ENCODE results near the gene EXOC3.

- TF ChIP-seq EZH2phosphoT487 (IDR thresholded peaks at IDR 0.05; ENCODE audit: insufficient read depth, low read depth) = no peak
- no peak for TF ChIP-seq EZH2 (IDR thresholded peaks at IDR 0.05; ENCODE audit: insufficient read depth, poor library complexity, severe bottlenecking)
These were observed 36.1 kb downstream of the EXOC3 start for GRCh38 chr5:478982-479535.

All from GM23248 (cell line).